CD1c-positive myeloid dendritic cell (primary cell): ENCODE measurements around the gene PTPRC.

Source experiments
- DNase-seq: peaks from one replicate; pipeline ENCODE4 v3.0.0-alpha.2; 2016; ENCODE audit errors: extremely low spot score

Gene PTPRC

GRCh38 chr1:198756470-198756869 lies 117.6 kb downstream of the PTPRC start:
- DNase-seq: no peak

- no peak for DNase-seq
Measured at GRCh38 chr1:198761859-198762616, 123.2 kb downstream of the PTPRC start.

- DNase-seq: no peak
Measured at GRCh38 chr1:198763298-198763714, 124.5 kb downstream of the PTPRC start.

- no peak for DNase-seq
Measured at GRCh38 chr1:198764748-198765147, 125.9 kb downstream of the PTPRC start.

- DNase-seq: no peak
Measured at GRCh38 chr1:198765416-198765815, 126.6 kb downstream of the PTPRC start.

GRCh38 chr1:198771563-198772153 lies 132.8 kb downstream of the PTPRC start:
- DNase-seq: peak; percentile 27

GRCh38 chr1:198772626-198773025 lies 133.8 kb downstream of the PTPRC start:
- DNase-seq: no peak

GRCh38 chr1:198773030-198773429 lies 134.2 kb downstream of the PTPRC start:
- DNase-seq: no peak

- no peak for DNase-seq
Measured at GRCh38 chr1:198773523-198773922, 134.7 kb downstream of the PTPRC start.

GRCh38 chr1:198774421-198774820 lies 135.6 kb downstream of the PTPRC start:
- DNase-seq: no peak

GRCh38 chr1:198775606-198776005 lies 136.8 kb downstream of the PTPRC start:
- DNase-seq: no peak

GRCh38 chr1:198776602-198777029 lies 137.8 kb downstream of the PTPRC start:
- DNase-seq: peak; percentile 84

GRCh38 chr1:198778049-198778448 lies 139.2 kb downstream of the PTPRC start:
- DNase-seq: peak; percentile 23

GRCh38 chr1:198780376-198780775 lies 141.5 kb downstream of the PTPRC start:
- no peak for DNase-seq

- DNase-seq: peak; percentile 9
Measured at GRCh38 chr1:198788561-198789064, 149.8 kb downstream of the PTPRC start.

GRCh38 chr1:198793714-198794113 lies 154.9 kb downstream of the PTPRC start:
- DNase-seq: no peak

GRCh38 chr1:198794498-198794897 lies 155.7 kb downstream of the PTPRC start:
- DNase-seq: no peak

- no peak for DNase-seq
Measured at GRCh38 chr1:198797656-198798055, 158.8 kb downstream of the PTPRC start.

GRCh38 chr1:198798923-198799386 lies 160.1 kb downstream of the PTPRC start:
- DNase-seq: no peak

- DNase-seq: no peak
Measured at GRCh38 chr1:198805498-198806151, 166.8 kb downstream of the PTPRC start.

- no peak for DNase-seq
Measured at GRCh38 chr1:198806861-198807260, 168.0 kb downstream of the PTPRC start.
